ENCODE results near the gene NUP153.
"Not testable (repeated sequence)": the region's sequence is repeated elsewhere in the genome, so short reads cannot be mapped to it uniquely, and the experiment has no call there.

Gene NUP153

GRCh38 chr6:17706580-17707370 is at the start of gene NUP153:
TSS of gene NUP153 (minus strand) at chr6:17706925. CDS start at chr6:17706387, 538 bp downstream.
- peak; percentile 100 for DNase-seq (ENCODE audit: low read depth in 1 of 2, low spot score in 1 of 2)

DNA sequence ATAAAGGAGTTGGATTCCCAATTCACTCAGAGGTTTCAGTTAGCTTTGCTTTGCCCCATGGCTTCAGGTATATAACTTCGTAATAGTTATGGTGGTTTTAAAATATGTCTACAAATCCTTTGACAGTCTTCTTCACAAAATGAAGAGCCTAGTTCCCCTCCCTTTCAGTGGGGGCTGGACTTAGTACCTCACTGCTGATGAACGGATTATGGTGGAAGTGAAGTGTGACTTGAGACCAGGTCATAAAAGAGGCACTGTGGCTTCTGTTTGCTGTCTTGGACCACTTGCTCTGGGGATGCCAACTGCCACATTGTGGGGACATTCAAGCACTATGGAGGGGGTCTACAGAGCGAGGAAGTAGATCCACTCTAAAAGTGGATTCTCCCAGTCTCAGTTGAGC is 47.5 kb upstream of the NUP153 start:
- DNase-seq (ENCODE audit: low read depth in 1 of 2, low spot score in 1 of 2) = no peak

DNA sequence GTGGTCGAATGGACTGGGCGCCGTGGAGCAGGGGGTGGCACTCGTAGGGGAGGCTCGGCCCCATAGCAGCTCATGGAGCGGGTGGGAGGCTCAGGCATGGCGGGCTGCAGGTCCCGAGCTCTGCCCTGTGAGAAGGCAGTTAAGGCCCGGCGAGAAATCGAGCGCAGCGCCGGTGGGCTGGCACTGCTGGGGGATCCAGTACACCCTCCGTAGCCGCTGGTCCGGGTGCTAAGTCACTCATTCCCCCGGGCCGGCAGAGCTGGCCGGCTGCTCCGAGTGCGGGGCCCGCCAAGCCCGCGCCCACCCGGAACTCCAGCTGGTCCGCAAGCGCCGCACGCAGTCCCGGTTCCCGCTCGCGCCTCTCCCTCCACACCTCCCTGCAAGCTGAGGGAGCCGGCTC is 38.6 kb upstream of the NUP153 start:
- not testable (repeated sequence) for DNase-seq (ENCODE audit: low read depth in 1 of 2, low spot score in 1 of 2)

DNA sequence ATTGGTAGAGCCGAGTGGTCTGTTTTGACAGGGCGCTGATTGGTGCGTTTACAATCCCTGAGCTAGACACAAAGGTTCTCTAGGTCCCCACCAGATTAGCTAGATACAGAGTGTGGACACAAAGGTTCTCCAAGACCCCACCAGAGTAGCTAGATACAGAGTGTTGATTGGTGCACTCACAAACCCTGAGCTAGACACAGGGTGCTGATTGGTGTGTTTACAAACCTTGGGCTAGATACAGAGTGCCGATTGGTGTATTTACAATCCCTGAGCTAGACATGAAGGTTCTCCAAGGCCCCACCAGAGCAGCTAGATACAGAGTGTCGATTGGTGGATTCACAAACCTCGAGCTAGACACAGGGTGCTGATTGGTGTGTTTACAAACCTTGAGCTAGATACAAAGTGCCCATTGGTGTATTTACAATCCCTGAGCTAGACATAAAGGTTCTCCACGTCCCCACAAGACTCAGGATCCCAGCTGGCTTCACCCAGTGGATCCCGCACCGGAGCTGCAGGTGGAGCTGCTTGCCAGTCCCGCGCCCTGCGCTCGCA is 38.1 kb upstream of the NUP153 start:
- not testable (repeated sequence) for DNase-seq (ENCODE audit: low read depth in 1 of 2, low spot score in 1 of 2)

DNA sequence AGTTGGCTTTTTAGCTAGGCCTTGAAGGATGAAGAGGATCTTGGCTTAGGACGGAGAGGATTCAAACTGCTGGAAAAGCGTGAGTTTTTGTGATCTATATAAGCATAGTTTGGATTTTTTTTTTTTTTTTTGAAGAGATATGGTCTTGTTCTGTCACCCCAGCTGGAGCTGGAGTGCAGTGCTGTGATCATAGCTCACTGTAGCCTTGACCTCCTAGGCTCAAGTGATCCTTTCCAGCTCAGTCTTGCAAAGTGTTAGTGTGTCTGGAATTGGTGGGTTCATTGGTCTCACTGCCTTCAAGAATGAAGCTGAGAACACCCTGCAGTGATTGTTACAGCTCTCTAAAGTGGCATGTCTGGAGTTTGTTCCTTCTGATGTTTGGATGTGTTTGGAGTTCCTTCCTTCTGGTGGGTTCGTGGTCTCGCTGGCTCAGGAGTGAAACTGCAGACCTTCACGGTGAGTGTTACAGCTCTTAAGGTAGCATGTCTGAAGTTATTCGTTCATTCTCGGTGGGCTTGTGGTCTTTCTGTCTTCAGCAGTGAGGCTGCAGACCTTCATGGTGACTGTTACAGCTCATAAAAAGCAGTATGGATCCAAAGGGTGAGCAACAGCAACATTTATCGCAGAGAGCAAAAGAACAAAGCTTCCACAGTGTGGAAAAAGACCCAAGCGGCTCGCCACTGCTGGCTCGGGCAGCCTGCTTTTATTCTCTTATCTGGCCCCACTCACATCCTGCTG is 37.5 kb upstream of the NUP153 start:
- no peak for DNase-seq (ENCODE audit: low read depth in 1 of 2, low spot score in 1 of 2)

DNA sequence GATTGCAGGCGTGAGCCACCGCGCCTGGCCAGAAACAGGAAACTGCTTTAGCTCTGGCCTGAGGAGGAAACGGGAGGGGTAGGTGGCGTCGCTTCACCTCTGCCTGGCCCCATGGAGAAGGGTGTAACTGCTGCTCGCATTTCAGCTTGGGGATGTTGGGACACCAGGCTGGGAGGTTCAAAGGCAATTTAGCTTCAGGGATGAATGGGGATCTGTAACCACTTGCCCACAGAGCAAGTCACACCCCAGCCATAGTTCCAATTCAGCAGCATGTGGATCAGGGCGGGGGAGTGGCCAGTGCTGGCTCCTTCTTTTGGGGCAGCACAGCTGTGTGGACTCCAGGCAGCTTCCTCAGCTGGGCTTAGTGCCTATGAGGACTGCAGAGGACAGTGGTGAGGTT is 34.8 kb upstream of the NUP153 start:
- DNase-seq (ENCODE audit: low read depth in 1 of 2, low spot score in 1 of 2) = no peak

- DNase-seq (ENCODE audit: low read depth in 1 of 2, low spot score in 1 of 2) = no peak
Measured at GRCh38 chr6:17740559-17741220, 34.0 kb upstream of the NUP153 start.

DNA sequence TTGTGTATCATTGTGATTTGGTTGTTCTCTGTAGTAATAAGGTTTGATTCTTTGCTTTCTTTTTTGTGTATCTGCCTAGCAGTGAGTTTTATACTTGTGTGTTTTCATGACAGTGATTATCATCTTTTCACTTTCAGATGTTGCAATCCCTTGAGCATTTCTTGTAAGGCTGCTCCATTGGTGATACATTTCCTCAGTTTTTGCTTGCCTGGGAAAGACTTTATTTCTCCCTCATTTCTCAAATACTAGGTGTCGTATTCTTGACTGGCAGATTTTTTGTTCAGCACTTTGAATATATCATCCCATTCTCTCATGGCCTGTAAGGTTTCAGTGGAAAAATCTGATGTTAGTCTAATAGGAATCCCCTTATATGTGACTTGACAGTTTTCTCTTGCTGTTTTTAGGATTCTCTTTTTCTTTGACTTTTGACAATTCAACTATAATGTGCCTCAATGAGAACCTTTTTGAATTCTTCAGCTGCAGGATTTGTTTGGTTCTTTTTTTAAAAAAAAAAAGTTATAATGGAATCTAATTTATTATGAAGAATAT is 31.1 kb upstream of the NUP153 start:
- DNase-seq (ENCODE audit: low read depth in 1 of 2, low spot score in 1 of 2) = no peak

DNA sequence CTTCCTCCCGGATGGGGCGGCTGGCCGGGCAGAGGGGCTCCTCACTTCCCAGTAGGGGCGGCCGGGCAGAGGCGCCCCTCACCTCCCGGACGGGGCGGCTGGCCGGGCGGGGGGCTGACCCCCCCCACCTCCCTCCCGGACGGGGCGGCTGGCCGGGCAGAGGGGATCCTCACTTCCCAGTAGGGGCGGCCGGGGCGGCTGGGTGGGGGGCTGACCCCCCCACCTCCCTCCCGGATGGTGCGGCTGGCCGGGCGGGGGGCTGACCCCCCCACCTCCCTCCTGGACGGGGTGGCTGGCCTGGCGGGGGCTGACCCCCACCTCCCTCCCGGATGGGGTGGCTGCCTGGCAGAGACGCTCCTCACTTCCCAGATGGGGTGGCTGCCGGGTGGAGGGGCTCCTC is 28.6 kb upstream of the NUP153 start:
- DNase-seq (ENCODE audit: low read depth in 1 of 2, low spot score in 1 of 2) = not testable (repeated sequence)

- no peak for DNase-seq (ENCODE audit: low read depth in 1 of 2, low spot score in 1 of 2)
Measured at GRCh38 chr6:17730078-17730704, 23.5 kb upstream of the NUP153 start.

- no peak for DNase-seq (ENCODE audit: low read depth in 1 of 2, low spot score in 1 of 2)
Measured at GRCh38 chr6:17729223-17730077, 22.7 kb upstream of the NUP153 start.

DNA sequence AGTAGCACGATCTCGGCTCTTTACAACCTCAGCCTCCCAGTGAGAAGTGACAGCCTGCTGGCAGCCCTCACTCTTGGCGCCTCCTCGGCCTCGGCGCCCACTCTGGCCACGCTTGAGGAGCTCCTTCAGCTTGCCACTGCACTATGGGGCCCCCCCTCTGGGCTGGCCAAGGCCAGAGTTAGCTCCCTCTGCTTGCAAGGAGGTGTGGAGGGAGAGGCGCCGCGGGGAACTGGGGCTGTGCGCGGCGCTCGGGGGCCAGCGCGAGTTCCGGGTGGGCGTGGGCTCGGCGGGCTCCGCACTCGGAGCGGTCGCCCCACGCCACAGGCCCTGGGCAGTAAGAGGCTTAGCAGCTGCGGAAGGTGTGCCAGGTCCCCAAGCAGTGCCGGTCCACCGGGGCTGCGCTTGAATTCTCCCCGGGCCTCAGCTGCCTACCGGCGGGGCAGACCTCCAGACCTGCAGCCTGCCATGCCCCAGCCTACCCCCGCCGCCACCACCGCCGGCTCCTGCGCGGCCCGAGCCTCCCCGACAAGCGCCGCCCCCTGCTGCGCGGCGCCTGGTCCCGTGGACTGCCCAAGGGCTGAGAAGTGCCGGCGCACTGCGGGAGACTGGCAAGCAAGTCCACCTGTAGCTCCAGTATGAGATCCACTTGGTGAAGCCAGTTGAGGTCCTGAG is 22.0 kb upstream of the NUP153 start:
- DNase-seq (ENCODE audit: low read depth in 1 of 2, low spot score in 1 of 2) = no peak

- no peak for DNase-seq (ENCODE audit: low read depth in 1 of 2, low spot score in 1 of 2)
Measured at GRCh38 chr6:17725083-17725482, 18.4 kb upstream of the NUP153 start.

GRCh38 chr6:17724341-17724740 is 17.6 kb upstream of the NUP153 start:
- DNase-seq (ENCODE audit: low read depth in 1 of 2, low spot score in 1 of 2) = no peak

DNA sequence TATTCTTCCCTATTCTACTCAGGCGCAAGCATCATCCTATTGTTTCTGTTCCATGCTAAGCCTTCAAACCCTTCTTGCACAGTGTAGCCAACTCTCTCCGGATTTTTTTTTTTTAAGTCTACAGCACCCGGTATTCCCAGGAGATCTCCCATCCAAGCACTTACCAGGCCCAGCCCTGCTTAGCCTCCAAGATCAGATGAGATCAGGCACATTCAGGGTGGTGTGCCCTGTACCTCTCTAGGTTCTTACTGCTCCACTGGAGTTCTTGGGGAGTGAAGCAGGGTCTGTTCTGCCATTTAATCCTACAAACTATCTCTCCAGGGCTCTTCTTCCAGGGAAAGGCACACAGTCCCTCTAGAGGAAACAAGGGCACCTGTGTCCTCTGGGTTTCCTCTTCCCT is 14.9 kb upstream of the NUP153 start:
- no peak for DNase-seq (ENCODE audit: low read depth in 1 of 2, low spot score in 1 of 2)

DNA sequence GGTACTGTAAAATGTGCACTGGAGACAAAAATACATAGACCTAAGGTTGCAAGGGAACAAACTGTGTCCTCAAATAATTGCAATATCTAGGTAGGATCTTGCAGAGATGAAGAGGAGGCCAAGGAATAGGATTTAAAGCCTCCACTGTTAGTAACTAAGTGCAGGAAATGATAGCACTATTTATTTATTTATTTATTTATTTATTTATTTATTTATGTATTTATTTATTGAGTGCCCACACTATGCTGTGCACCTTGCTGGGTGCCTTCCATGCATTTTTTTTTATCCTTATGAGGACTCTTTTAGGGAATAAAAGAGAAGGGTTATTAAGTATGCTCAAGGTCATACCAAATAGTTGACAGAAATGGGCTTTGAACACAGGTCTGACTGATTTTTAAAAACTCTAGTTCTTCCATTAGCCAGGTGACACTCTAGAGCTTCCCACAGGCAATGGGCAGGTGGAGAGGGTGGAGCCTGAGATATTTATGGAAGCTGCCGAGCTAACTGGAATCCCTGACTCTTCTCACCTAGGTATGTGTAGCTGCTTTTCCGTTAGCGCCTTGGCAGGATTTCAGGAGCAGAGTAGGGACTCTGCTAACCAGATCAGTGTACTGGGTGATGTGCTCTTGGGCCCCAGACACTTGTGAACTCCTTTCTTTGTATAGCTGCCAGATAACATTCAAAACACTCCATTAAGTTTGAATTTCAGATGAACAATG is 12.8 kb upstream of the NUP153 start:
- DNase-seq (ENCODE audit: low read depth in 1 of 2, low spot score in 1 of 2) = no peak

GRCh38 chr6:17716221-17716620 is 9.5 kb upstream of the NUP153 start:
- DNase-seq (ENCODE audit: low read depth in 1 of 2, low spot score in 1 of 2) = no peak

DNA sequence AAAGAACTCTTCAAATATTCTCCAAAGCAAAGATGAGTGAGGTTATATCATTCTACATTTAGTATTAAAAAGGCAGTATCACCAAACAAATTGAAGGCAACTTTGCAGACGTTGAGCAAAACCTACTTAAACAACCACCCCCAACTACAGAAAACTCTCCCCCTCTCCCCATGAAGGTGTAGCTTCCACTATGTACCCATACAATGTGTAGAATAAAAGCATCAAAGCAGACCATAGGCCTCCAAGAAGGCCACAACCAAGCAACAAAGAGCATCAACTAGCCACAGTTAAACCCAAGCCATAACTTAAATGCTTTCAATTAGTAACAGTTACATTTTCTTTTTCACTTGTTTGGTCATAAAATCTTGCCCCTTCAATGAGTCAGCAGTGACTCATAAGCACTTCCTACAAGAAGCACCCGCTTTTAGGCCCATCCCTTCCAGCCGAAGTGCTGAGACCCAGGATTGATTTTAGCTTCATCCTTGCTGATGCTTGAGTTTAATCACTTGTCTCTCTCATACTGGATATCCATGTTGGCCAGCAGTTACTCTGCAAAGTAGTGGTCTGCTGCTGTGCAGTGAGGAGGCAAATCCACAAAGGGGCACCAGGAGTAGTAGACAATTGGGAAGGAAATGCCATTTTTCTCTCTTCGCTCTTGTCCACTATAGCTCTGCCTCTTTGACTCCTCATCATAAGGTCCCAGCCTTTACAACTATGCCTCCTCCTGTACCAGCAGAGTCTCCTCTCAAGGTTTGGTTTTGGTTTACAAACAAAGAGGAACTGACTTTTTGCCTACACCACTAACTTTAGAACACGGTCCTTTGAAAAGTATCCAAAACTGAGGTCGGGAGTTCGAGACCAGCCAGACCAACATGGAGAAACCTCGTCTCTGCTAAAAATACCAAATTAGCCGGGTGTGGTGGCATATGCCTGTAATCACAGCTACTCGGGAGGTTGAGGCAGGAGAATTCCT is 8.4 kb upstream of the NUP153 start:
- peak in 1 of 2 donors; percentile 28 for DNase-seq (ENCODE audit: low read depth in 1 of 2, low spot score in 1 of 2)
